Activated CD8-positive, alpha-beta memory T cell treated with anti-CD3 and anti-CD28 coated beads for 24 hours (primary cell): Measurements from ENCODE around the gene TMEM87B.
"Not testable (repeated sequence)": the region's sequence is repeated elsewhere in the genome, so short reads cannot be mapped to it uniquely, and the experiment has no call there.

Experiments
- DNase-seq: peaks from one replicate; pipeline ENCODE4 v3.0.0-alpha.2; 2020

Gene TMEM87B

GRCh38 chr2:112075490-112076260, 20.6 kb downstream of the TMEM87B start:
- no peak for DNase-seq

GRCh38 chr2:112077814-112078213, 22.7 kb downstream of the TMEM87B start:
- DNase-seq = no peak

- no peak for DNase-seq
These were observed 26.2 kb downstream of the TMEM87B start for GRCh38 chr2:112081262-112081661.

- no peak for DNase-seq
These were observed 29.8 kb downstream of the TMEM87B start for GRCh38 chr2:112084689-112085374.

GRCh38 chr2:112085375-112085730, 30.3 kb downstream of the TMEM87B start:
- DNase-seq = no peak

- no peak for DNase-seq
These were observed 31.0 kb downstream of the TMEM87B start for GRCh38 chr2:112085916-112086669.

GRCh38 chr2:112087346-112088020, 32.4 kb downstream of the TMEM87B start:
- no peak for DNase-seq

- no peak for DNase-seq
These were observed 34.3 kb downstream of the TMEM87B start for GRCh38 chr2:112089375-112089774.

GRCh38 chr2:112092286-112093041, 37.4 kb downstream of the TMEM87B start:
- DNase-seq = no peak

GRCh38 chr2:112093216-112093615, 38.1 kb downstream of the TMEM87B start:
- no peak for DNase-seq

- DNase-seq = no peak
These were observed 40.6 kb downstream of the TMEM87B start for GRCh38 chr2:112095681-112096080.

GRCh38 chr2:112096098-112096497, 41.0 kb downstream of the TMEM87B start:
- no peak for DNase-seq

GRCh38 chr2:112108178-112108832, 53.2 kb downstream of the TMEM87B start:
- DNase-seq = no peak

GRCh38 chr2:112109278-112109677, 54.2 kb downstream of the TMEM87B start:
- no peak for DNase-seq

GRCh38 chr2:112110966-112111365, 55.9 kb downstream of the TMEM87B start:
- no peak for DNase-seq

- not testable (repeated sequence) for DNase-seq
These were observed 58.3 kb downstream of the TMEM87B start for GRCh38 chr2:112113354-112113753.

GRCh38 chr2:112118148-112118547, 63.1 kb downstream of the TMEM87B start:
- DNase-seq = no peak

- no peak for DNase-seq
These were observed 66.7 kb downstream of the TMEM87B start for GRCh38 chr2:112121682-112122254.

GRCh38 chr2:112129060-112129459, 74.0 kb downstream of the TMEM87B start:
- DNase-seq = no peak

- no peak for DNase-seq
These were observed 78.3 kb downstream of the TMEM87B start for GRCh38 chr2:112133344-112133743.

GRCh38 chr2:112134120-112134519, 79.1 kb downstream of the TMEM87B start:
- DNase-seq = no peak
